GM03348 (cell line): ENCODE data around the gene RIPPLY3.
A peak's percentile ranks its signal among the peaks of the same experiment; 100 is the strongest.

Experiments
- DNase-seq: peaks from one replicate; pipeline ENCODE4 v3.0.0; 2012; ENCODE audit warnings: low spot score

Gene RIPPLY3

GRCh38 chr21:37061926-37062592, 55.6 kb downstream of the RIPPLY3 start:
- peak; percentile 46 for DNase-seq

- DNase-seq = no peak
These were observed 56.1 kb downstream of the RIPPLY3 start for GRCh38 chr21:37062593-37062935.

GRCh38 chr21:37063433-37063832, 56.9 kb downstream of the RIPPLY3 start:
- no peak for DNase-seq

- DNase-seq = no peak
These were observed 58.3 kb downstream of the RIPPLY3 start for GRCh38 chr21:37064841-37065240.

DNA sequence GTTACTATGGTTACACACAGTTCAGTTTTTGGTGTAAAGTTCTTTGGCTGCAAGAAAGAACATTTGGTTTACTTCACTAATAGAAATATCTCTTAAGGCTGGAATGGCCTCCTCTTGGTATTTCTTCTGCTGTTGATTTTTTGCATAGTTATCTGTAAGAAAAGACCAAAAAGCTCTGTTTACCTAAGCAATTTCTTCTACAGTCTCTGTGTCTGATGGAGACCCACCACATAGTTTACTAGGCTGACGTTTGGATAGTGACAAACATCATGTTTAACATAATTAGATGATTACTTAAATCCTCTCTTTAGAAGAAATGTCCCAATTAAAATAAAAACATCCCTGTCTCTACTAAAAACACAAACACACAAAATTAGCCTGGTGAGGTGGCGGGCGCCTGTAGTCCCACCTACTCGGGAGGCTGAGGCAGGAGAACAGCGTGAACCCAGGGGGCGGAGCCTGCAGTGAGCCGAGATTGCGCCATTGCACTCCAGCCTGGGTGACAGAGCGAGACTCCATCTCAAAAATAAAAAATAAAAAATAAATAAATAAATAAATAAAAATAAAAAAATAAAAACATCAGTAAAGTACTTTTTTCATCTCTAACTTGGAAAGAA, 59.2 kb downstream of the RIPPLY3 start:
- no peak for DNase-seq
